Esophagus squamous epithelium (tissue), 4 donors: Measurements from ENCODE around the gene EFCAB12.

Source experiments
- CTCF ChIP-seq, 6 experiments: fragments of 450-650 bp in 4 of 6; fragments of 200-600 bp in 2 of 6; sonication (generic) in 2 of 6; IDR thresholded peaks; one replicate each; pipeline ENCODE4 v1.5.1; 2016 to 2019; ENCODE audit warnings: antibody characterized with exemption in 6 of 6, mild to moderate bottlenecking in 4 of 6, moderate library complexity in 4 of 6
- POLR2A ChIP-seq, 4 donors: fragments of 450-650 bp; IDR thresholded peaks; one replicate each; pipeline ENCODE4 v1.6.1; 2017; ENCODE audit warnings: antibody characterized with exemption in 4 of 4, mild to moderate bottlenecking in 4 of 4, moderate library complexity in 3 of 4

- TF ChIP-seq POLR2A (IDR thresholded peaks at IDR 0.05) (no peak), CTCF (IDR thresholded peaks at IDR 0.05) (no peak)
Observed at GRCh38 chr3:129402210-129402609, 26.2 kb downstream of the EFCAB12 start.
